Omental fat pad (tissue), 4 donors: Measurements from ENCODE around the gene EML1. TPM values are rescaled to one million over a fixed set of nuclear protein-coding genes. Genes with fewer than 3 reads are reported as not detected.

Experiments used
- ATAC-seq: fragments of 150-250 bp; one replicate; pipeline ENCODE4 v1.9.1; 2016; ENCODE audit warnings: mild to moderate bottlenecking, moderate library complexity; ENCODE audit not compliant: low FRiP score
- DNase-seq: peaks from one replicate; pipeline ENCODE4 v3.0.0-alpha.2; 2019; ENCODE audit warnings: low spot score
- total RNA-seq, 4 donors: library from RNA; depleted of rRNA; stranded (reverse); fragments of >200 nt; gene quantifications; one replicate each; pipeline ENCODE4 v1.1.0, GENCODE V29; 2016
- TF ChIP-seq, protein P1 (sequence below), 3 donors: fragments of 450-650 bp; IDR thresholded peaks; one replicate each; pipeline ENCODE4 v1.5.1; 2016 to 2017; ENCODE audit warnings: antibody characterized with exemption in 3 of 3, mild to moderate bottlenecking in 3 of 3, moderate library complexity in 2 of 3

Gene EML1
- total RNA-seq, 4 donors from 2014 or later = 33.2 to 88.0 (median 43.5) TPM

DNA sequence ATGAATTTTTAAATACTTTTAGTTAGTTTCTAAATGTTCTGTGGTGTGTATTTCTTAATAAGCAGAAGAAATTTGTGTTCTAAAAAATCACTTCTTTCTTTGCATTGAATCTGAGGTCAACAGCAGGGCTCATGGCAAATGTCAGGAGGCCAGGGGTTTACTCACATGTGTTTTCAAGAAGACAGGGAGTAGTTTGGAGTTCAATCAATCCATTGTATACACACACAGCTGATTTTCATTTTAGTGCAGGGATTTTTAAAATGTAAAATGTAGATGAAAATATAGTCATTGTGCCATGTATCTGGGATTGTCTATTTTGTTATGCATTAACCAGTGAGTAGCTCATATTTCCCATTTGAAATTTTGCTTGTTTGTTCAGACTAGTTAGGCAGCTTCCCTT lies 62.1 kb downstream of the EML1 start:
- TF ChIP-seq, protein P1, sequence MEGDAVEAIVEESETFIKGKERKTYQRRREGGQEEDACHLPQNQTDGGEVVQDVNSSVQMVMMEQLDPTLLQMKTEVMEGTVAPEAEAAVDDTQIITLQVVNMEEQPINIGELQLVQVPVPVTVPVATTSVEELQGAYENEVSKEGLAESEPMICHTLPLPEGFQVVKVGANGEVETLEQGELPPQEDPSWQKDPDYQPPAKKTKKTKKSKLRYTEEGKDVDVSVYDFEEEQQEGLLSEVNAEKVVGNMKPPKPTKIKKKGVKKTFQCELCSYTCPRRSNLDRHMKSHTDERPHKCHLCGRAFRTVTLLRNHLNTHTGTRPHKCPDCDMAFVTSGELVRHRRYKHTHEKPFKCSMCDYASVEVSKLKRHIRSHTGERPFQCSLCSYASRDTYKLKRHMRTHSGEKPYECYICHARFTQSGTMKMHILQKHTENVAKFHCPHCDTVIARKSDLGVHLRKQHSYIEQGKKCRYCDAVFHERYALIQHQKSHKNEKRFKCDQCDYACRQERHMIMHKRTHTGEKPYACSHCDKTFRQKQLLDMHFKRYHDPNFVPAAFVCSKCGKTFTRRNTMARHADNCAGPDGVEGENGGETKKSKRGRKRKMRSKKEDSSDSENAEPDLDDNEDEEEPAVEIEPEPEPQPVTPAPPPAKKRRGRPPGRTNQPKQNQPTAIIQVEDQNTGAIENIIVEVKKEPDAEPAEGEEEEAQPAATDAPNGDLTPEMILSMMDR (IDR thresholded peaks at IDR 0.05) = no peak
- no peak for ATAC-seq
- DNase-seq = no peak

DNA sequence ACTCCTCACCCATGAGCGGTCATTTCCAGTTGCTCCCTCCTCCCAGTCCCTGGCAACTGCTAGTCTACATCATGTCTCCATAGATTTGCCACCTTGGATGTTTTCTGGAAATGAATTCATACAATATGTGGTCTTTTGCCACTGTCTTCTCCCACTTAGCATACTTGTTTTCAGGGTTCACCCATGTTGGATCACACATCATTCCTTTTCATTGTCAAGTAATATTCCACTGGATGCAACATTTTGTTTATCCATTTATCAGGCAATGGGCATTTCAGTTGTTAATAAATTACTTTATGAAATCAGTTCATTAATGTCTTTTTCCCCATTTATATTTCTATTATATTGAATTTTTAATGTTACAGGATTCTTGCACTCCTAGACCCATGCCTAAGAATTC lies 64.3 kb downstream of the EML1 start:
- DNase-seq (no peak), ATAC-seq (no peak)
- TF ChIP-seq, protein P1 (IDR thresholded peaks at IDR 0.05) = no peak

DNA sequence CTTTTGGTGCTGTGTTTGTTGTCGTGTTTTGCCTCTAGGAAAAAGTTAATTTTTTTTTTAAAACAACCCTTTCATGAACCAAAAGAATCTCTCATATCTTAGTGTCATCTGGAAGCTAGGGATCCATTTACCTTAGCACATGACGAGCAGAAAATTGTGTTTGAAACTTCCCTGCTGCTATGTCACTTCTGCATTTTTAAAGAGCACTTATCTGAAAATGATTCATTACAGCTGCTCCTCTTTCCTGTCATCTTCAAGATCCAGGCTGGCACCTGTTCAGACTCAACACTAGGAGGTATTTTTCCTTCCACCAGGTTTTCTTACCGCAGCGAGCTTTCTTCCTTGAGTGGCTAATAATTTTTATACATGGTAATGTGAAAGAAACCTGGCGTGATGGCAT lies 67.0 kb downstream of the EML1 start:
- DNase-seq (no peak), ATAC-seq (no peak)
- TF ChIP-seq, protein P1 (IDR thresholded peaks at IDR 0.05) = no peak

DNA sequence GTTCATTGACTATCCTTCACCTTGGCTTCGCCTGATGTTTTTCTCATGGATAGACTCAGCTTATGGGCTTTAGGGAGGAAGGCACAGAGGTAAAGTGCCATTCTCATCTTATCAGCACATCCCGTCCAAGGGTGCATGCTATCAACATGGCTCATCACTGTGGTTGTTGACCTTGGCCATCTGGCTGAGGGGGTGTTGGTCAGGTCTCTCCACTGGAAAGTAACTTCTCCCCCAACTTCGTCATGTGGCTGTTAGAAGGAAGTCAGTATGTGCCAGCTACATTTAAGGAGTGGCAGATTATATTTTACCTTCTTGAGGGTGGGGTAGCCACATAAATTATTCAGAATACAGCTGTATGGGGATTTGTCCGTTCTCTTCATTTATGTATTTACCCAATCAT lies 68.9 kb downstream of the EML1 start:
- DNase-seq (no peak), ATAC-seq (no peak)
- TF ChIP-seq, protein P1 (IDR thresholded peaks at IDR 0.05) = no peak

DNA sequence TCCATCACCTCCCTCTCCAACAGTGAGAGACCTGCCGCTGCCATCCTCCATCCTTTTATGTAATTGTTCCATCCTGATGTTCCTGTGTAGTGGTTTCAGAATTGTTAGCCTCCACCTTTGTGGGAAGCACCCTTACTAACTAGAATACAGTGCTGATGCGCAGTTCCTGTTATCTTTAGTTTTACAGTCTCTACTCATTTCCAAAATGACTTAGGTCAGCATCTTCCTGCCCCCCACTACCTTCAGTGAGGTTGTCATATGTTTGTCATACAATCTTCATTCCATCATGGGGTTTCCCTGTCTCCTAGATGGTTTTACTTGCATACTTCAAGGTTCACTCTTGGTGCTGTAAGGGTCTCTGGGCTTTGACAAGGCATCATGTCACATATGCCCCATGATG lies 69.8 kb downstream of the EML1 start:
- TF ChIP-seq, protein P1 (IDR thresholded peaks at IDR 0.05) = no peak
- no peak for ATAC-seq
- no peak for DNase-seq

DNA sequence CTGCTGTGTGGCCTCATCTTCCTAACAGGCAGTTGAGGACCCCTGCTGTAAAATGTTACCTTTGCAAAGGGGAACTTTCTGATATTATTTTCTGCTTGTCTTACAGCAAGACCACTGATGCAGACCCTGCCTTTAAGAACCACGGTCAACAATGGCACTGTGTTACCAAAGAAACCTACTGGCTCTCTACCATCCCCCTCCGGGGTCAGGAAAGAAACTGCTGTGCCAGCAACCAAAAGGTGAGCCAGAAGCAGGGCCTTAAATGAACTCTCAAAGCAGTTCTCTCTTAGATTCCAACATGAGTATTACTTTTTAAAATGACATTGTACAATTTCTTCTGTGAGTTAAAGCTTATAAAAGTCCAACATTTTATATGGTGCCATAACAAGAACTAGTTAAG lies 72.2 kb downstream of the EML1 start:
- ATAC-seq = no peak
- no peak for DNase-seq
- TF ChIP-seq, protein P1 (IDR thresholded peaks at IDR 0.05) = no peak

DNA sequence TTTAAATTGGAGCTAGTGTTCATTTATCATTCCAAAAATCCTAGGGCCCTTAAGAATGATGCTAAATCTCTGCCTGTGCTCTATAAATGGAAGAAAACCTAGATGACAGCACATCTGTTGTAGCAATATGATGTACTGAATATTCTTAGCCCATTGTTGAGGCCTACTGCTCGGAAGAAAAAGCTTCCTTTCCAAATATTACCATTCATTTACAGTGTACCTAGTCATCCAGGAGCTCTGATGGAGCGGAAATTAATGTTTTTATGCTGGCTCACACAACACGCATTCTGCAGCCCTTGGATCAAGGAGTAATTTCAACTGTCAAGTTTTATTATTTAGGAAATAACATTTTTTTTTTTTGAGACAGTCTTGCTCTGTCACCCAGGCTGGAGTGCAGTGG lies 77.4 kb downstream of the EML1 start:
- TF ChIP-seq, protein P1 (IDR thresholded peaks at IDR 0.05) = no peak
- DNase-seq (no peak), ATAC-seq (no peak)
